Neutrophil (primary cell): ENCODE results near the gene ANO2.

Experiments used
- H3K27ac ChIP-seq: fragments of 200-600 bp; sonication (generic); 2 replicates; pipeline ENCODE4 v1.5.1; 2016; ENCODE audit warnings: mild to moderate bottlenecking, moderate library complexity
- H3K27me3 ChIP-seq: fragments of 200-600 bp; sonication (generic); 2 replicates; pipeline ENCODE4 v1.6.0; 2016; ENCODE audit warnings: mild to moderate bottlenecking
- H3K36me3 ChIP-seq: fragments of 200-600 bp; sonication (generic); 2 replicates; pipeline ENCODE4 v1.5.1; 2017
- H3K4me1 ChIP-seq, 2 experiments: fragments of 200-600 bp in 1 of 2; sonication (generic) in 1 of 2; 1 replicate in 1 of 2; 2 replicates in 1 of 2; pipeline versions ENCODE4 v1.5.1 to v1.6.1; 2013 to 2016; ENCODE audit warnings: low read depth in 1 of 2, low read length in 1 of 2, mild to moderate bottlenecking in 1 of 2, moderate library complexity in 1 of 2; ENCODE audit not compliant: control insufficient read depth in 1 of 2, insufficient read depth in 1 of 2
- H3K4me3 ChIP-seq, 2 experiments: fragments of 200-600 bp in 1 of 2; sonication (generic) in 1 of 2; 1 replicate in 1 of 2; 2 replicates in 1 of 2; pipeline ENCODE4 v1.5.1; 2013 to 2016; ENCODE audit warnings: low read depth in 1 of 2, low read length in 1 of 2, mild to moderate bottlenecking in 1 of 2, moderate library complexity in 1 of 2
- H3K9me3 ChIP-seq: fragments of 200-600 bp; sonication (generic); 2 replicates; pipeline ENCODE4 v1.5.1; 2016
- TF ChIP-seq, protein P1 (sequence below): fragments of 200-600 bp; sonication (generic); IDR thresholded peaks from 2 replicates; pipeline ENCODE4 v1.5.1; 2016; ENCODE audit warnings: antibody characterized with exemption

Gene ANO2

DNA sequence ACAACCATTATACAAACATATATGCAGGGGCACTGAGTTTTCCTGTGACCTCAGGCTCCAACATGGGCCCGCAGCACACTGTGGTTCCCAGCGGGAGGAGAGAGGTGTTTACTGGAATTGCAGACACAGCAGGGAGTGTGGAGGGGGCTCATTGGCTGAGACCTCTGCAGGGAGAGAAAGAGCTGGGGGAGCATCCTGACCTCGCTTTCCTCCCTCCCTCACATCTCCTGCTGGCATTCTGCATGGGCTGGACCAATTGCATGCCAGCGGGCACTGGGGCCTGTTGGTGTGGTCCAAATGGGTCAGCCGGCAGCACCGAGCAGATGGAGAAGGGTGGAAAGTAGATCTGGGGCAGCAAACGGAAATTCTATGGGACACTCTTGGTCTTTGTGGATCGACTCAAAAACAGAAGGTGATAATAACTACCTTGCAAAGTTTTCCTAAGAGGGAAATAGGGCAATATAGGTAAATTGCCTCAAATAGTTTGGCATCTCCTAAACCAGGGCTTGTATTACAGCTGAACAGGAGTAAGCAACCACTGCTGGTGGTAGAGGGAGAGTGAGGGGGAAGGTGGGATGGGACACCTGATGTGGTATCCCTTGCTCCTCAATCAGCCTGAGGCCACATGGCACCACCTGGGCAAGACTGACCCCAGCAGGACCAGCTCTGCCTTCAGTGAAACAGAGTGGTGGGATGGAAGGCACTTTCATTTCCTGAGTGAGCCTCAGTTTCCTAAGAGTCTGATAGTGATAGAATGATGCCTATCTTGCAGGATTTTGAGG is 426.3 kb downstream of the ANO2 start:
- TF ChIP-seq, protein P1, sequence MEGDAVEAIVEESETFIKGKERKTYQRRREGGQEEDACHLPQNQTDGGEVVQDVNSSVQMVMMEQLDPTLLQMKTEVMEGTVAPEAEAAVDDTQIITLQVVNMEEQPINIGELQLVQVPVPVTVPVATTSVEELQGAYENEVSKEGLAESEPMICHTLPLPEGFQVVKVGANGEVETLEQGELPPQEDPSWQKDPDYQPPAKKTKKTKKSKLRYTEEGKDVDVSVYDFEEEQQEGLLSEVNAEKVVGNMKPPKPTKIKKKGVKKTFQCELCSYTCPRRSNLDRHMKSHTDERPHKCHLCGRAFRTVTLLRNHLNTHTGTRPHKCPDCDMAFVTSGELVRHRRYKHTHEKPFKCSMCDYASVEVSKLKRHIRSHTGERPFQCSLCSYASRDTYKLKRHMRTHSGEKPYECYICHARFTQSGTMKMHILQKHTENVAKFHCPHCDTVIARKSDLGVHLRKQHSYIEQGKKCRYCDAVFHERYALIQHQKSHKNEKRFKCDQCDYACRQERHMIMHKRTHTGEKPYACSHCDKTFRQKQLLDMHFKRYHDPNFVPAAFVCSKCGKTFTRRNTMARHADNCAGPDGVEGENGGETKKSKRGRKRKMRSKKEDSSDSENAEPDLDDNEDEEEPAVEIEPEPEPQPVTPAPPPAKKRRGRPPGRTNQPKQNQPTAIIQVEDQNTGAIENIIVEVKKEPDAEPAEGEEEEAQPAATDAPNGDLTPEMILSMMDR, result no peak
- Histone ChIP-seq H3K27me3 (no peaks in the 10 kb centered on the region), H3K4me3 (no peak overlapping the region), H3K36me3 (no peaks in the 10 kb centered on the region), H3K4me1 (no peaks in the 10 kb centered on the region), H3K27ac (no peak overlapping the region), H3K9me3 (no peaks in the 10 kb centered on the region)

DNA sequence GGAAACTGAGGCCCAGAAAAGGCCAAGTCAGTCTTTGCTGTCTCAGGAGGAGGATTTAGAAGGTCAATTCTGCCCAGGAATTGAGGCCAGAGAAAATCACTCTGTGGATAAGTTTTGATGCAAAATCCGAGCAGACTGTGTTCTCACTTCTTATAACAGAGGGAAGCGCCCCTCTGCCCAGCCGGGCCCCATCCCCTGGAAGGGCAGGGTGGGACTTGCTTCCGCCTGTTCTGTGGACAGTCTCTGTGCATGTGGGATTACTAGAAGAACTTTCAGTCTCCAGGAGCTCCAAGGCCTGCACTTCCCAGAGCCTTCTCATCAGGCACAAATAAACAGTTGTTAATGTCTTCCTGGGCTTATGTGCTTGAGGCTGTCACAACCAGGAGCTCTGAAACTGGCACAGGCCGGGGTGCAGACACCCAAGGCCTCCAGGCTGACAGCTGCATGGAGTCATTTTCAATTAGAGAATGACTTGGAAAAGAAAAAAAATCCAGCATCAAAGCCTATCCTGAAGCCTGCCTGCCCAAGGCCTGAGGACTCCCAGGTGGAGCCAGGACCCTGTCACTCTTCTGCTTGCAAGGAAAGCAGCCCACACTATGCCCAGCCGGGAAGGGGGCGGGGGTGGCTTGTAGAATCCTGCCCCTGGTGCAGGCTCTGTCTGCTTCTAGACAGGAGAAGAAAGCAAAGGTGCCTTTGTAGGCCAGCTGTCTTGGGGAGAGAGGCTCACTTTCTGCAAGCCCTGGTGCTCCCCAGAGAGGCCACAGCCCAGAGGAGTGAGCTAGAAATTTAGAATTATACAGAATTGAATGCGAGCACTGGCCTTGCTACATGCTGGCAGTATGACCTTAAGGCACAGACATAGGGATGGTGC is 428.5 kb downstream of the ANO2 start:
- H3K36me3 ChIP-seq, result no peaks in the 10 kb centered on the region
- TF ChIP-seq, protein P1, result no peak
- H3K27ac ChIP-seq, result no peak overlapping the region
- H3K9me3 ChIP-seq, result no peaks in the 10 kb centered on the region
- no peak overlapping the region for H3K4me3 ChIP-seq
- no peaks in the 10 kb centered on the region for H3K4me1 ChIP-seq
- peaks cover 1% of the 10 kb centered on the region for H3K27me3 ChIP-seq

DNA sequence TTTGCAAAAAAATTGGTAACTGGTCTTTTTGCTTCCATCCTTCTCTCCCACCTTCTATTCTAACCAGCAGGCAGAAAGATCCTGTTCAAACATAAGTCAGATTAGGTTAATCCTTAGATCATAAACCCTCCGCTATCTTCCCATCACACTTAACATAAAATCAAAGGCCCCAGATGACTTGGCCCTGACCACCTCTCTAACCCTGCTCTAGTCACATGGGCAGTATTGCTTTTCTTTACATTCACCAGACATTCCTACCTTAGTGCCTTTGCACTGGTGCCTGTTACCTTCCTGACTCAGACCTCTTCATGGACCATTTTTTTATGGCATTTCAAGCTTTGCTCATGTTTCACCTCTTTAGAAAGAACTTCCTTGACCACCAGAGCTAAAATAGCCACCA is 429.6 kb downstream of the ANO2 start:
- H3K9me3 ChIP-seq, result no peaks in the 10 kb centered on the region

DNA sequence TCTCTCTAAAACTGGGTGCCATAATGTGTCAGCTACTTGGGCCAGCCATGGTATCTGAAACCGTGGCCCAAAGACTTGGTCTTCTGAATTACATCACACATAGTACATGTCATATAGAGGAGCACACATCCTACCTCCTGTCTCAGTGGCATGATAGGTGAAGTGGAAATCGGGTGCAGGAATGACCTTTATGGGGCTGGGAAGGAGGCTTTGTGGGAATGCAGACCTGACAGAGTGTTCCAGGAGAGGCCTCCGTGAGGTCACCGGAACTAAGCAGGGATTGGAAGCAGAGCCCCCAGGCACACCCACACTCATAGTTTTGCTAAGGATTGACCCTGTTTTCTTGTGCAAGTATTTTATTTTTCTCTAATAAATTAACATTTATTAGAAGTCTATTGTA is 430.5 kb downstream of the ANO2 start:
- TF ChIP-seq, protein P1, result no peak
- H3K9me3 ChIP-seq, result no peaks in the 10 kb centered on the region
- no peaks in the 10 kb centered on the region for H3K4me1 ChIP-seq

More for the DNA sequence above, 429.6 kb downstream of the ANO2 start:
- TF ChIP-seq, protein P1, result no peak
- Histone ChIP-seq H3K27ac (no peak overlapping the region), H3K36me3 (no peaks in the 10 kb centered on the region), H3K4me3 (no peak overlapping the region), H3K27me3 (peaks cover 7% of the 10 kb centered on the region), H3K4me1 (no peaks in the 10 kb centered on the region)

DNA sequence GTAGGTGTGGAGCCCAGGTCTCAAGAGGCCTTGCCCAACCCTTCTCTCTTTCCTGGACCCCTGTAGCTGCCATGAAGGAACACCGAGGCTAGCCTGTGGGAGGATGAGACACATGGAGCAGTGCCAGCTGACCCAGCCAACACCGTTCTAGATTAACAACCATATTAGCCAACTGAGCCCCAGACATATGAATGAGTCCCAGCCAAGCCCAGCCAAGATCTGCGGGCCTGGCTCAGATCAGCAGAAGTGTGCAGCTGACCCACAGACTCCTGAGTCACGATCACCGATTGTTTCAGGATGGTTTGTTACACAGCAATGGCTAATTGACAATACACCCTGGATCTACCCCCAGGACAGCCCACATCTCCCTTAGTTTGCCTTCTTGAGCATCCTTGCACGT is 431.0 kb downstream of the ANO2 start:
- Histone ChIP-seq H3K36me3 (no peaks in the 10 kb centered on the region), H3K27ac (no peak overlapping the region), H3K4me3 (no peak overlapping the region), H3K4me1 (no peaks in the 10 kb centered on the region), H3K27me3 (peaks cover 7% of the 10 kb centered on the region), H3K9me3 (no peaks in the 10 kb centered on the region)
- TF ChIP-seq, protein P1, result no peak

More for the DNA sequence above, 430.5 kb downstream of the ANO2 start:
- Histone ChIP-seq H3K27me3 (peaks cover 7% of the 10 kb centered on the region), H3K4me3 (no peak overlapping the region), H3K36me3 (no peaks in the 10 kb centered on the region), H3K27ac (no peak overlapping the region)
